GM12873 (cell line): ENCODE data around the gene JUP.

Source experiments
- CTCF ChIP-seq: IDR thresholded peaks from 2 replicates; pipeline ENCODE4 v1.5.1; 2012; ENCODE audit warnings: low read depth, mild to moderate bottlenecking, moderate library complexity, low read length, control low read depth; ENCODE audit not compliant: insufficient read depth; ENCODE audit errors: missing control alignments

Gene JUP

GRCh38 chr17:41786227-41787020 is at the start of gene JUP:
Gene JUP (minus strand): TSS chr17:41786711. CDS start chr17:41771854, 14,857 bp downstream.
- peak; percentile 49 for TF ChIP-seq CTCF

- no peak for TF ChIP-seq CTCF
Observed at GRCh38 chr17:41835800-41836549, 49.5 kb upstream of the JUP start, which contains the start of gene NT5C3B. Gene NT5C3B (minus strand): TSS chr17:41836232. CDS start chr17:41836193, 39 bp downstream.

- TF ChIP-seq CTCF, result no peak
Observed at GRCh38 chr17:41835214-41835799, 48.8 kb upstream of the JUP start.

GRCh38 chr17:41825175-41825845 is 38.8 kb upstream of the JUP start:
- TF ChIP-seq CTCF, result no peak

- TF ChIP-seq CTCF, result no peak
Observed at GRCh38 chr17:41824086-41824485, 37.6 kb upstream of the JUP start.

- TF ChIP-seq CTCF, result no peak
Observed at GRCh38 chr17:41823580-41823979, 37.1 kb upstream of the JUP start.
